Small intestine (tissue), 7 donors: Measurements from ENCODE around the gene M1AP. TPM values are rescaled to one million over a fixed set of nuclear protein-coding genes. Genes with fewer than 3 reads are reported as not detected.

Experiments used
- DNase-seq, 2 donors: peaks; one replicate each; pipeline versions ENCODE4 v3.0.0 to v3.0.0-alpha.2; 2013
- FAIRE-seq: peaks from 2 replicates; lab custom pipeline; 2012; peaks lifted over from hg19 to GRCh38; lab: Jason Lieb, UNC
- H3K27ac ChIP-seq, 3 donors: one replicate each; pipeline ENCODE4 v1.5.1; 2013; ENCODE audit warnings: low read length in 2 of 3, mild to moderate bottlenecking in 2 of 3, control low read depth in 1 of 3, inconsistent platforms in 1 of 3, low read depth in 1 of 3, moderate library complexity in 1 of 3
- H3K27me3 ChIP-seq, 3 donors: one replicate each; pipeline ENCODE4 v1.6.1; 2013; ENCODE audit warnings: low read length in 3 of 3, inconsistent platforms in 1 of 3; ENCODE audit not compliant: control insufficient read depth in 3 of 3, insufficient read depth in 3 of 3
- H3K36me3 ChIP-seq, 3 donors: one replicate each; pipeline ENCODE4 v1.6.1; 2013; ENCODE audit warnings: low read length in 3 of 3, inconsistent platforms in 1 of 3, low read depth in 1 of 3, mild to moderate bottlenecking in 1 of 3, moderate library complexity in 1 of 3; ENCODE audit not compliant: control insufficient read depth in 3 of 3, insufficient read depth in 2 of 3
- H3K4me1 ChIP-seq, 3 donors: one replicate each; pipeline ENCODE4 v1.6.1; 2013; ENCODE audit warnings: low read length in 2 of 3, inconsistent platforms in 1 of 3, low read depth in 1 of 3, mild to moderate bottlenecking in 1 of 3, moderate library complexity in 1 of 3; ENCODE audit not compliant: control insufficient read depth in 3 of 3, insufficient read depth in 2 of 3
- H3K4me3 ChIP-seq, 3 donors: one replicate each; pipeline ENCODE4 v1.5.1; 2013; ENCODE audit warnings: low read length in 3 of 3, control low read depth in 1 of 3, inconsistent platforms in 1 of 3, low read depth in 1 of 3, mild to moderate bottlenecking in 1 of 3, moderate library complexity in 1 of 3
- H3K9me3 ChIP-seq, 2 donors: one replicate each; pipeline ENCODE4 v1.6.1; 2013; ENCODE audit warnings: low read depth in 1 of 2, low read length in 1 of 2; ENCODE audit not compliant: control insufficient read depth in 2 of 2, insufficient read depth in 1 of 2
- WGBS, 3 donors: extraction: QIAGEN DNeasy Blood & Tissue Kit; methylation state at CpG; one replicate each; pipeline ENCODE4 v1.1.7; 2013; 5-methylcytosine and 5-hydroxymethylcytosine counted together
- polyA plus RNA-seq, 4 donors: library from polyadenylated mRNA; stranded (reverse) in 3 of 4; unstranded in 1 of 4; fragments of 200-250 nt in 3 of 4; fragments of 120-200 nt in 1 of 4; gene quantifications; one replicate each; pipeline versions ENCODE4 v1.2.1 to v1.2.3, GENCODE V29; 2013
- donor health status: healthy with polysubstance abuse.
- donor health status: control.
- donor health status: control.
- donor health status: Bipolar disorder and iron deficiency.
- donor health status: healthy.

Gene M1AP
- polyA plus RNA-seq, 4 donors: 0.12 to 0.13 TPM; not detected in 2

DNA sequence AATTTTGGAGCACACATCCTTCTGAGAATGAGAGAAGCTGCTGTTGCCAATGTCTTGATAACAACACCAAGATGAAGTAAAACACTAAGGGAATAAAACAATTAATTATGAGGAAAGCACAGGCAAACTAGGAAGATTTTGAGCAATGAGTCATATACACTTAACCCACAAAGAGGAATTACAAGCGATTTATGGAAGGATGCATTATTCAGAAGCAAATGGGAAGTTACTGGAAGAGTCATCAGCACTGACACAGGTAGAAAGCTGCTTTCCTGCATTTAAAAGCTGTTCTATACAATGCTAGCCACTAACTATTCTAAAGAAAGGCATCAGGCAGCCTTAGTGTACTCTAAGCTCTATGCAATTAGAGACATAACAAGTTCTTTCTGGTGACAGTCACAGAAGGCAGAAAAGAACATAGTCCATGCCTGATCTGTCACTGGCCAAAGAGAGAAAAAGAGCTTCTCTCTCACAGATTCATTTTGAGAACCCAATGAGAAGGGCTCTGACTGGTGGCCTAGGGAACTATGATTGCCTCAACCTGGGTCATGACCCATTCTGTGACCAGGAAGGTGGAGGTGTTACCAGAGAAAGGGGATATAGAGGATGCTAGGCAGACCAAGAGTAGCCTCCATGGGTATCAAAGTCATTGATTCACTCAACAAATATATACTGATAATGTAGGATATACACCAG is 45.4 kb downstream of the M1AP start:
- FAIRE-seq (no peak), DNase-seq (no peak)
- 22 to 38% (median 28%) methylated on average over 1 of the region's 1 CpG for WGBS, 3 donors
- no peak overlapping the region for H3K4me3 ChIP-seq
- no peaks in the 10 kb centered on the region for H3K36me3 ChIP-seq
- H3K9me3 ChIP-seq: no peaks in the 10 kb centered on the region
- H3K27me3 ChIP-seq: peaks cover 0 to 10% (median 2%) of the 10 kb centered on the region in 3 donors
- no peak overlapping the region for H3K27ac ChIP-seq
- no peaks in the 10 kb centered on the region for H3K4me1 ChIP-seq

DNA sequence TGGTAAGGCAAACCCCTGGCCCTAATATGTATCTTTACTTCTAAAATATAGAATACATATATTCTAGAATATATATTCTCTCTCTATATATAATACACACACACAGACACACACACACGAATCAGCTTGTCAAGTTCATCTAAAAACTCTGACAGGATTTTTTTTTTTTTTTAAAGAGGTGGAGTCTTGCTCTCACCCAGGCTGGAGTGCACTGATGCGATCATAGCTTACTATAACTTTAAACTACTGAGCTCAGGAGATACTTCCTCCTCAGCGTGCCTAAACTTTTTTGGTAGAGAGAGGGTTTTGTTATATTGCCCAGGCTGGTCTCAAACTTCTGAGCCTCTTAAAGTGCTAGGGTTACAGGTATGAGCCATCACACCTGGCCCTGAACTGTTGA is 48.5 kb downstream of the M1AP start:
- Histone ChIP-seq H3K36me3 (no peaks in the 10 kb centered on the region), H3K9me3 (no peaks in the 10 kb centered on the region), H3K4me1 (no peaks in the 10 kb centered on the region), H3K27ac (no peak overlapping the region), H3K27me3 (peaks cover 0 to 10% (median 2%) of the 10 kb centered on the region in 3 donors), H3K4me3 (no peak overlapping the region)
- FAIRE-seq (no peak), DNase-seq (no peak)
- WGBS, 3 donors: 53 to 57% (median 57%) methylated on average over 3 of the region's 3 CpGs

DNA sequence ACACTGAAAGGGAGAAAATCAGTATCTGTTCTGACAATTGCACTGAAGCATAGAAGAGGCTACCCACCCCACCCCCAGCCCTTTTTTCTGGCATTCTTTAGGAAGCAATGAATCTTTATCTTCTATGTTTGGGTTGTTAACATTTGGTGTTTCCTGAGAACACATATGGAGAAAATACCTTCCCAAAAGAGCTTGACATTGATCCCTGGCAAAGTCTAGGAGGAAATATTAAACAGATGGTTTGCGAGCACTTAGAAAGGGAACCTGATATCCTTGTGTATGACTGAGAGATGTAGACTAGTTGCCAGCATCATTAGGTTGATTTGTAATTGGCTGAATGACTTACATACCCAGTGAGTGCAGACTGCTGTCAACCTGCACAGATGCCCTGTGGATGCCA is 50.7 kb downstream of the M1AP start:
- DNase-seq (peak in 1 of 2 donors; percentile 33), FAIRE-seq (no peak)
- Histone ChIP-seq H3K4me1 (no peaks in the 10 kb centered on the region), H3K9me3 (no peaks in the 10 kb centered on the region), H3K4me3 (no peak overlapping the region), H3K27ac (no peak overlapping the region), H3K36me3 (no peaks in the 10 kb centered on the region), H3K27me3 (peaks cover 0 to 7% (median 0%) of the 10 kb centered on the region in 3 donors)
- 14 to 48% (median 46%) methylated on average over 1 of the region's 1 CpG for WGBS, 3 donors

DNA sequence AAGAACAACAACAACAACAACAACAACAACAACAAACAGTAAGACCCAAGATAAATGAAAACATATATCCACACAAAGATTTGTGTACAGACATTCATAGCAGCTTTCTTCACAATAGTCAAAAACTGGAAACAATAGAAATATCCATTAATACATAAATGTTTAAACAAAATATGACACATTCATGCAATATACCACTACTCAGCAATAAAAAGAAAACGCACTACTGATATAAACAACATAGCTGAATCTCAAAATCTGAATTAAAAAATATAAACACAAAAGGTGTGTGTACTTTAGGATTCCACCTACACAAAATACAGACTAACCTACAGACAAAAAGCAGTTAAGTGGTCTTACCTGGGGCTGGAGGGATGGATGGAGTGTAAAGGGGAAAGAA is 51.5 kb downstream of the M1AP start:
- H3K27ac ChIP-seq: no peak overlapping the region
- DNase-seq (no peak), FAIRE-seq (no peak)
- no peaks in the 10 kb centered on the region for H3K9me3 ChIP-seq
- no peaks in the 10 kb centered on the region for H3K4me1 ChIP-seq
- WGBS, 3 donors: 39 to 67% (median 56%) methylated on average over 1 of the region's 1 CpG
- no peaks in the 10 kb centered on the region for H3K36me3 ChIP-seq
- H3K4me3 ChIP-seq: no peak overlapping the region
- H3K27me3 ChIP-seq: peaks cover 0 to 7% (median 0%) of the 10 kb centered on the region in 3 donors

DNA sequence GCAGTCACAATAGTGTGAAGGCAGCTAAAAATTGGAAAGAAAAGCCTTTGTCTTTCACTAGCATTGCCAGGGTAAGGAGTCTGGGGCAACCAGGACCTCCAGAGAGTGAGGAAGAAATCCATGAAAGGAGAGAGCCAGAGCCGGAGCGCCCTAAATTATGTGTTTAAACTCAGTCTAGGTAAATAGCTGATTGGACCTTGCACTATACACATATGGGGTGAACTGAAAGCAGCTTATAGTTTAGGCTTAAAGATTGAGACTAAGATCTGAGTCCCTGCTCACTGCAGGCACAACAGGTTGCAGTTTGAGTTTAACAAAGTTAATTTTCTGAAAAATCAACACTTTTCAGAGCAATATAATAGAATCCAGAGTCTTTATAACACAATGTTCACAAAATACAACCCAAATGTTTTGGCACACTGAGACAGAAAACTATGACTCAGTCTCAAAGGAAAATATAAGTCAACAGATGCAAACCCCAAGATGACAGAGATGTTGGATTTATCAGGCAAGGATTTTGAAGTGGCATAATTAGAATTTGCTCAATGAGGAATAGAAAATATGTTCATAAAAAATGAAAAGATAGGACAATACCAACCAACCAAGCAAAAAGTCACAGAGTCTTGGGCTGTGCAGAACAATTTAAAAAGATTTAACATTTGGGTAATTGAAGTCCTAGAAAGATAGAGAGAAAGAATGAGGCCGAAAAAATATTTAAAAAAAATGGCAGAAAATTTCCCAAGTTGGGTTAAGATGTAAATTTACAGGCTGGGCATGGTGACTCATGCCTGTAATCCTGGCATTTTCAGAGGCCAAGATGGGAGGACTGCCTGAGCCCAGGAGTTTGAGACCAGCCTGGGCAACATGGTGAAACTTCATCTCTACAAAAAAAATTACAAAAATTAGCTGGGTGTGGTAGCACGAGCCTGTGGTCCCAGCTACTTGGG is 54.0 kb downstream of the M1AP start:
- 55 to 71% (median 69%) methylated on average over 4 of the region's 4 CpGs for whole genome bisulfite sequencing, 3 donors
- FAIRE-seq: no peak
- DNase-seq: peak in 1 of 2 donors; percentile 32
- H3K27ac ChIP-seq: no peak overlapping the region
- H3K9me3 ChIP-seq: no peaks in the 10 kb centered on the region
- H3K36me3 ChIP-seq: no peaks in the 10 kb centered on the region
- H3K4me3 ChIP-seq: no peak overlapping the region
- H3K4me1 ChIP-seq: no peaks in the 10 kb centered on the region
- H3K27me3 ChIP-seq: peaks cover 0 to 10% (median 0%) of the 10 kb centered on the region in 3 donors

DNA sequence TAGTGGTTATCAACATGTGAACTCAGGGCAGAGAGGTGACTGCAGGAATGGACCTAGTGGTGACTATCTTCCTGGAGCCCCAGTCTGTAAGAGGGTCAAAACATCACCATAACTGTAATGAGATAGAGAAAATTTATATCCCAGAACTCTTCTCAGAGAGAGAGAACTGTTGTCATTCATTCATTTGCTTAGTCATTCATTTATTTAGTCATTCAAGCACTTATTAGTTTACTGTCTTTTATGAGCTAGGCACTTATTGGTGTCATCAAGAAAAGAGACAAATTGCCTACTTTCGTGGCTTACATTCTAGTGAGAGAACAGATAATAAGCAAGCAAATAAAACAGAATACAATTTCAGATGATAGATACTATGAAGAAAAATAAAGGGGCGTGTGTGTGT is 59.5 kb downstream of the M1AP start:
- Histone ChIP-seq H3K36me3 (no peaks in the 10 kb centered on the region), H3K27ac (no peak overlapping the region), H3K4me1 (no peaks in the 10 kb centered on the region), H3K9me3 (no peaks in the 10 kb centered on the region), H3K27me3 (peaks cover 0 to 8% (median 0%) of the 10 kb centered on the region in 3 donors), H3K4me3 (no peak overlapping the region)
- no peak for FAIRE-seq
- 40 to 60% (median 49%) methylated on average over 2 of the region's 2 CpGs for WGBS, 3 donors
- DNase-seq: no peak

DNA sequence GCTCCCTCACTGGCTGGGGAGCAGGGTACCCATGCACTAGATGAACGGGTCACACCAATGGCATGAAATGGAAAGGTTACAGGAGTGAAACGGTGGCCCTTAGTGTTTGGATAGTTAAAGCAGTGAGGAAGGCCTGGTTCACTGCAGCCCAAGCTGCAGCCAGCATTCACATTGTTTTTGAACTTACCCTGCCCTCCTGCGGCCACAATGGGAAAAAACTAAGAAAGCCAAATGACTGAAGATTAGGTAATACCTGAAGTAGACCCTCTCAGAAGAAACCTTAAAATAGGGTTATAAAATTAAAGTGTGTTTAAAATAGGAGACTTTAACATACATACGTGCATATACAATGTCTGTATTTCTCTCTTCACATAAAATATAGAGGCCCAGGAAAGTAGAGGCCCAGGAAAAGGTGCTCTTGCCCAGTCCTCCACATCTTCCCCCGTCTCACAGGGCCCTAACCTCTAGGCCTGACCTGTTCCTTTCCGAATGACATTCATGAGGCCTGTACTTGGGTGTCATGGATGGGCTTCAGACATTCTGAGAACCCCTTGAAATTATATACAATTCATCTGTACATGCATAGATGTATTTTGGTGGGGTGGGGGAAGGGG is 60.4 kb downstream of the M1AP start:
- Histone ChIP-seq H3K4me3 (no peak overlapping the region), H3K4me1 (no peaks in the 10 kb centered on the region), H3K36me3 (no peaks in the 10 kb centered on the region), H3K27me3 (peaks cover 0 to 7% (median 0%) of the 10 kb centered on the region in 3 donors), H3K27ac (no peak overlapping the region), H3K9me3 (no peaks in the 10 kb centered on the region)
- FAIRE-seq (no peak), DNase-seq (peak; percentile 61 to 70)
- 18 to 21% (median 21%) methylated on average over 6 of the region's 6 CpGs for WGBS, 3 donors
